ENCODE results near the gene PRDM11. TPM values are rescaled to one million over a fixed set of nuclear protein-coding genes. Genes with fewer than 3 reads are reported as not detected.

The PRDM11 gene
- total and polyA plus RNA-seq, 4 donors, result 0.64 to 6.9 (median 2.8) TPM

- no peak for TF ChIP-seq ATF3 (IDR thresholded peaks at IDR 0.05)
- TF ChIP-seq CTCF (IDR thresholded peaks at IDR 0.05; ENCODE audit: low read depth, low read length, missing input control), result no peak
- TF ChIP-seq FOXA1 (IDR thresholded peaks at IDR 0.05), result no peak
- TF ChIP-seq HNF4A (conservative IDR thresholded peaks at IDR 0.05), result no peak
- no peak for TF ChIP-seq EGR1 (IDR thresholded peaks at IDR 0.05; ENCODE audit: low read depth in 2 of 2)
- TF ChIP-seq FOXA2 (IDR thresholded peaks at IDR 0.05), result no peak
- TF ChIP-seq JUND (IDR thresholded peaks at IDR 0.05), result no peak
Measured at GRCh38 chr11:45264839-45265515, 118.5 kb downstream of the PRDM11 start (continued).

GRCh38 chr11:45265969-45266675, 119.7 kb downstream of the PRDM11 start:
- WGBS, result 79% methylated on average over 2 of the region's 2 CpGs
- no peaks in the 10 kb centered on the region for H3K9me3 ChIP-seq (ENCODE audit: control insufficient read depth in 4 of 4, low read length in 3 of 4)

GRCh38 chr11:45266676-45267020, 120.2 kb downstream of the PRDM11 start:
- TF ChIP-seq TAF1 (conservative IDR thresholded peaks at IDR 0.05), result no peak
- no peak for TF ChIP-seq CTCF (IDR thresholded peaks at IDR 0.05; ENCODE audit: low read depth, low read length, missing input control)
- no peak for TF ChIP-seq NR2F2 (IDR thresholded peaks at IDR 0.05)
- no peak for TF ChIP-seq ATF3 (IDR thresholded peaks at IDR 0.05)
- no peak for TF ChIP-seq GABPA (IDR thresholded peaks at IDR 0.05 in 1 of 2, conservative IDR thresholded peaks at IDR 0.05 in 1 of 2)
- TF ChIP-seq RXRA (IDR thresholded peaks at IDR 0.05), result no peak
- TF ChIP-seq MAX (IDR thresholded peaks at IDR 0.05), result no peak
- TF ChIP-seq YY1 (IDR thresholded peaks at IDR 0.05), result no peak
- TF ChIP-seq FOXA2 (IDR thresholded peaks at IDR 0.05), result no peak
- TF ChIP-seq JUND (IDR thresholded peaks at IDR 0.05), result no peak
- TF ChIP-seq EGR1 (IDR thresholded peaks at IDR 0.05; ENCODE audit: low read depth in 2 of 2), result no peak
- TF ChIP-seq HNF4G (IDR thresholded peaks at IDR 0.05), result no peak
- no peak for TF ChIP-seq SP1 (IDR thresholded peaks at IDR 0.05)
- H3K36me3 ChIP-seq (ENCODE audit: control insufficient read depth in 4 of 4, insufficient read depth in 3 of 4, low read depth in 1 of 4, low read length in 3 of 4), result no peaks in the 10 kb centered on the region
- no peaks in the 10 kb centered on the region for H3K9me3 ChIP-seq (ENCODE audit: control insufficient read depth in 4 of 4, low read length in 3 of 4)
- peaks cover 0 to 13% (median 0%) of the 10 kb centered on the region in 4 donors for H3K27me3 ChIP-seq (ENCODE audit: control insufficient read depth in 4 of 4, insufficient read depth in 4 of 4, low read length in 3 of 4)
- H3K9ac ChIP-seq (ENCODE audit: low read depth in 1 of 2, low read length in 2 of 2), result no peak overlapping the region
- H3K27ac ChIP-seq (ENCODE audit: low read depth in 1 of 2, low read length in 2 of 2), result no peak overlapping the region
- H3K4me1 ChIP-seq (ENCODE audit: control insufficient read depth in 4 of 4, insufficient read depth in 4 of 4, low read length in 3 of 4), result no peaks in the 10 kb centered on the region
- DNase-seq (ENCODE audit: low spot score), result no peak
- 69% methylated on average over 1 of the region's 1 CpG for WGBS
- H3K4me3 ChIP-seq (ENCODE audit: low read depth in 1 of 3, low read length in 3 of 3), result no peak overlapping the region

More at GRCh38 chr11:45265969-45266675, 119.7 kb downstream of the PRDM11 start:
- peaks cover 0 to 11% (median 0%) of the 10 kb centered on the region in 4 donors for H3K27me3 ChIP-seq (ENCODE audit: control insufficient read depth in 4 of 4, insufficient read depth in 4 of 4, low read length in 3 of 4)
- TF ChIP-seq ATF3 (IDR thresholded peaks at IDR 0.05) (no peak), CTCF (IDR thresholded peaks at IDR 0.05; ENCODE audit: low read depth, low read length, missing input control) (no peak), FOXA2 (IDR thresholded peaks at IDR 0.05) (no peak), EGR1 (IDR thresholded peaks at IDR 0.05; ENCODE audit: low read depth in 2 of 2) (no peak), SP1 (IDR thresholded peaks at IDR 0.05) (no peak), HNF4G (IDR thresholded peaks at IDR 0.05) (no peak)
- H3K4me1 ChIP-seq (ENCODE audit: control insufficient read depth in 4 of 4, insufficient read depth in 4 of 4, low read length in 3 of 4), result no peaks in the 10 kb centered on the region
- H3K27ac ChIP-seq (ENCODE audit: low read depth in 1 of 2, low read length in 2 of 2), result no peak overlapping the region
- no peak overlapping the region for H3K4me3 ChIP-seq (ENCODE audit: low read depth in 1 of 3, low read length in 3 of 3)
- no peak for DNase-seq (ENCODE audit: low spot score)
- no peaks in the 10 kb centered on the region for H3K36me3 ChIP-seq (ENCODE audit: control insufficient read depth in 4 of 4, insufficient read depth in 3 of 4, low read depth in 1 of 4, low read length in 3 of 4)
- H3K9ac ChIP-seq (ENCODE audit: low read depth in 1 of 2, low read length in 2 of 2), result no peak overlapping the region

Data from liver (tissue), 9 donors.